Adipocyte (in vitro differentiated cells): ENCODE measurements around the gene ATAD3A.
"Not testable (repeated sequence)": the region's sequence is repeated elsewhere in the genome, so short reads cannot be mapped to it uniquely, and the experiment has no call there.

Experiments
- DNase-seq: peaks from one replicate; pipeline ENCODE4 v3.0.0-alpha.2; 2015; ENCODE audit warnings: low read depth
- H3K27me3 ChIP-seq: replicated peaks from 2 replicates; pipeline ENCODE4 v1.7.0; 2013; ENCODE audit warnings: mild to moderate bottlenecking, low read length, moderate library complexity; ENCODE audit not compliant: control insufficient read depth, insufficient read depth
- H3K36me3 ChIP-seq: 2 replicates; pipeline ENCODE4 v1.7.0; 2013; ENCODE audit warnings: low read length, mild to moderate bottlenecking, moderate library complexity; ENCODE audit not compliant: control insufficient read depth, insufficient read depth, severe bottlenecking
- H3K4me1 ChIP-seq: 2 replicates; pipeline ENCODE4 v1.7.0; 2013; ENCODE audit warnings: mild to moderate bottlenecking, low read length, moderate library complexity; ENCODE audit not compliant: control insufficient read depth, insufficient read depth
- H3K4me3 ChIP-seq: 2 replicates; pipeline ENCODE4 v1.7.0; 2013; ENCODE audit warnings: mild to moderate bottlenecking, low read length, moderate library complexity
- H3K9ac ChIP-seq: 2 replicates; pipeline ENCODE4 v1.7.0; 2013; ENCODE audit warnings: mild to moderate bottlenecking, low read length, moderate library complexity
- H3K9me3 ChIP-seq: 2 replicates; pipeline ENCODE4 v1.7.0; 2013; ENCODE audit warnings: mild to moderate bottlenecking, low read length, moderate library complexity; ENCODE audit not compliant: control insufficient read depth

Gene ATAD3A

GRCh38 chr1:1552263-1552639, 40.3 kb downstream of the ATAD3A start:
- no peaks in the 10 kb centered on the region for H3K9me3 ChIP-seq
- peak overlapping the region; percentile 72 for H3K9ac ChIP-seq
- H3K4me1 ChIP-seq: peaks cover 36% of the 10 kb centered on the region
- DNase-seq: no peak
- H3K4me3 ChIP-seq: no peak overlapping the region
- no peaks in the 10 kb centered on the region for H3K27me3 ChIP-seq
- peaks cover 3% of the 10 kb centered on the region for H3K36me3 ChIP-seq

- Histone ChIP-seq H3K4me1 (peaks cover 36% of the 10 kb centered on the region), H3K9ac (peak overlapping the region; percentile 2), H3K27me3 (no peaks in the 10 kb centered on the region), H3K4me3 (no peak overlapping the region), H3K9me3 (no peaks in the 10 kb centered on the region), H3K36me3 (peaks cover 3% of the 10 kb centered on the region)
- DNase-seq: no peak
Observed at GRCh38 chr1:1553821-1554494, 42.0 kb downstream of the ATAD3A start.

GRCh38 chr1:1554550-1554925, 42.6 kb downstream of the ATAD3A start:
- no peak for DNase-seq
- H3K9ac ChIP-seq: no peak overlapping the region

GRCh38 chr1:1554926-1555915, 43.3 kb downstream of the ATAD3A start:
- H3K9ac ChIP-seq: no peak overlapping the region
- H3K27me3 ChIP-seq: no peaks in the 10 kb centered on the region
- peaks cover 39% of the 10 kb centered on the region for H3K4me1 ChIP-seq
- no peak overlapping the region for H3K4me3 ChIP-seq
- H3K36me3 ChIP-seq: peaks cover 3% of the 10 kb centered on the region
- no peaks in the 10 kb centered on the region for H3K9me3 ChIP-seq
- DNase-seq: peak; percentile 34

More at GRCh38 chr1:1554550-1554925, 42.6 kb downstream of the ATAD3A start:
- H3K27me3 ChIP-seq: no peaks in the 10 kb centered on the region
- no peak overlapping the region for H3K4me3 ChIP-seq
- no peaks in the 10 kb centered on the region for H3K9me3 ChIP-seq
- peaks cover 3% of the 10 kb centered on the region for H3K36me3 ChIP-seq
- peaks cover 36% of the 10 kb centered on the region for H3K4me1 ChIP-seq

GRCh38 chr1:1556505-1556904, 44.5 kb downstream of the ATAD3A start:
- Histone ChIP-seq H3K4me1 (peaks cover 29% of the 10 kb centered on the region), H3K4me3 (no peak overlapping the region), H3K9ac (no peak overlapping the region), H3K27me3 (no peaks in the 10 kb centered on the region), H3K9me3 (no peaks in the 10 kb centered on the region), H3K36me3 (peaks cover 14% of the 10 kb centered on the region)
- no peak for DNase-seq

- not testable (repeated sequence) for H3K4me3 ChIP-seq
Observed at GRCh38 chr1:1556961-1557360, 45.0 kb downstream of the ATAD3A start.

GRCh38 chr1:1557688-1558087, 45.7 kb downstream of the ATAD3A start:
- Histone ChIP-seq H3K4me1 (peaks cover 17% of the 10 kb centered on the region), H3K36me3 (peaks cover 25% of the 10 kb centered on the region)
- not testable (repeated sequence) for H3K9me3 ChIP-seq, DNase-seq, H3K4me3 ChIP-seq, H3K27me3 ChIP-seq, H3K9ac ChIP-seq

More at GRCh38 chr1:1556961-1557360, 45.0 kb downstream of the ATAD3A start:
- H3K27me3 ChIP-seq, DNase-seq, H3K9me3 ChIP-seq, H3K9ac ChIP-seq: not testable (repeated sequence)
- Histone ChIP-seq H3K36me3 (peaks cover 18% of the 10 kb centered on the region), H3K4me1 (peaks cover 25% of the 10 kb centered on the region)

GRCh38 chr1:1558591-1558990, 46.6 kb downstream of the ATAD3A start:
- no peak for DNase-seq
- Histone ChIP-seq H3K27me3 (no peaks in the 10 kb centered on the region), H3K4me3 (no peak overlapping the region), H3K9me3 (no peaks in the 10 kb centered on the region), H3K4me1 (peaks cover 14% of the 10 kb centered on the region), H3K9ac (no peak overlapping the region), H3K36me3 (peaks cover 33% of the 10 kb centered on the region)

- Histone ChIP-seq H3K27me3 (no peaks in the 10 kb centered on the region), H3K9me3 (no peaks in the 10 kb centered on the region), H3K4me3 (no peak overlapping the region)
Observed at GRCh38 chr1:1559066-1559465, 47.1 kb downstream of the ATAD3A start.

GRCh38 chr1:1560178-1560577, 48.2 kb downstream of the ATAD3A start:
- peaks cover 18% of the 10 kb centered on the region for H3K4me1 ChIP-seq
- no peak for DNase-seq
- H3K4me3 ChIP-seq: no peak overlapping the region
- no peaks in the 10 kb centered on the region for H3K27me3 ChIP-seq
- H3K36me3 ChIP-seq: peaks cover 46% of the 10 kb centered on the region
- peak overlapping the region; percentile 9 for H3K9ac ChIP-seq
- H3K9me3 ChIP-seq: no peaks in the 10 kb centered on the region

More at GRCh38 chr1:1559066-1559465, 47.1 kb downstream of the ATAD3A start:
- DNase-seq: no peak
- Histone ChIP-seq H3K36me3 (peaks cover 38% of the 10 kb centered on the region), H3K4me1 (peaks cover 14% of the 10 kb centered on the region), H3K9ac (no peak overlapping the region)

- no peaks in the 10 kb centered on the region for H3K27me3 ChIP-seq
Observed at GRCh38 chr1:1561801-1562470, 50.0 kb downstream of the ATAD3A start.

More at GRCh38 chr1:1561801-1562470, 50.0 kb downstream of the ATAD3A start:
- Histone ChIP-seq H3K36me3 (peaks cover 44% of the 10 kb centered on the region), H3K4me3 (no peak overlapping the region), H3K9me3 (no peaks in the 10 kb centered on the region), H3K9ac (no peak overlapping the region), H3K4me1 (peaks cover 34% of the 10 kb centered on the region)
- no peak for DNase-seq
